ENCODE measurements around the gene BPIFA3. TPM values are rescaled to one million over a fixed set of nuclear protein-coding genes. Genes with fewer than 3 reads are reported as not detected.

The BPIFA3 gene
- total and polyA plus RNA-seq, 2 of the 13 experiments (the other 11 are each of a cell fraction or from before 2014, with no cell fraction given): not detected

- TF ChIP-seq ZNF512 (CRISPR knock-in tag; IDR thresholded peaks at IDR 0.05) (no peak), ZNF775 (CRISPR knock-in tag; IDR thresholded peaks at IDR 0.05; ENCODE audit: borderline replicate concordance) (no peak), KDM2A (CRISPR knock-in tag; IDR thresholded peaks at IDR 0.05; ENCODE audit: borderline replicate concordance, low read depth) (no peak), ZNF253 (CRISPR knock-in tag; IDR thresholded peaks at IDR 0.05; ENCODE audit: borderline replicate concordance) (no peak), CREM (IDR thresholded peaks at IDR 0.05) (no peak), CREM (CRISPR knock-in tag; IDR thresholded peaks at IDR 0.05) (no peak), NCOA5 (CRISPR knock-in tag; IDR thresholded peaks at IDR 0.05) (no peak), HOXD1 (CRISPR knock-in tag; IDR thresholded peaks at IDR 0.05) (no peak), PLRG1 (conservative IDR thresholded peaks at IDR 0.05) (no peak), DRAP1 (CRISPR knock-in tag; IDR thresholded peaks at IDR 0.05) (no peak), TEAD3 (CRISPR knock-in tag; optimal IDR thresholded peaks at IDR 0.05; ENCODE audit: borderline replicate concordance) (no peak), HBP1 (CRISPR knock-in tag; IDR thresholded peaks at IDR 0.05; ENCODE audit: low read depth) (no peak), THAP8 (CRISPR knock-in tag; IDR thresholded peaks at IDR 0.05; ENCODE audit: borderline replicate concordance) (no peak), ZNF879 (CRISPR knock-in tag; IDR thresholded peaks at IDR 0.05) (no peak)
Observed at GRCh38 chr20:33249456-33249855, 32.3 kb downstream of the BPIFA3 start (continued).

Data from HepG2 (cell line).